A549 treated with CpdA at 1 μM for 4 hours (cell line): ENCODE measurements around the gene DERL2. TPM values are rescaled to one million over a fixed set of nuclear protein-coding genes. Genes with fewer than 3 reads are reported as not detected.

Experiments used
- total RNA-seq: library from RNA; stranded (reverse); fragments of 200-300 nt; extraction: Qiagen RNA extraction; gene quantifications from 5 replicates; pipeline ENCODE4 v1.2.3, GENCODE V29; 2022; ENCODE audit warnings: low read depth

Gene DERL2
- 99.9 to 135 TPM (median 115 TPM) in 5 replicates for total RNA-seq

DNA sequence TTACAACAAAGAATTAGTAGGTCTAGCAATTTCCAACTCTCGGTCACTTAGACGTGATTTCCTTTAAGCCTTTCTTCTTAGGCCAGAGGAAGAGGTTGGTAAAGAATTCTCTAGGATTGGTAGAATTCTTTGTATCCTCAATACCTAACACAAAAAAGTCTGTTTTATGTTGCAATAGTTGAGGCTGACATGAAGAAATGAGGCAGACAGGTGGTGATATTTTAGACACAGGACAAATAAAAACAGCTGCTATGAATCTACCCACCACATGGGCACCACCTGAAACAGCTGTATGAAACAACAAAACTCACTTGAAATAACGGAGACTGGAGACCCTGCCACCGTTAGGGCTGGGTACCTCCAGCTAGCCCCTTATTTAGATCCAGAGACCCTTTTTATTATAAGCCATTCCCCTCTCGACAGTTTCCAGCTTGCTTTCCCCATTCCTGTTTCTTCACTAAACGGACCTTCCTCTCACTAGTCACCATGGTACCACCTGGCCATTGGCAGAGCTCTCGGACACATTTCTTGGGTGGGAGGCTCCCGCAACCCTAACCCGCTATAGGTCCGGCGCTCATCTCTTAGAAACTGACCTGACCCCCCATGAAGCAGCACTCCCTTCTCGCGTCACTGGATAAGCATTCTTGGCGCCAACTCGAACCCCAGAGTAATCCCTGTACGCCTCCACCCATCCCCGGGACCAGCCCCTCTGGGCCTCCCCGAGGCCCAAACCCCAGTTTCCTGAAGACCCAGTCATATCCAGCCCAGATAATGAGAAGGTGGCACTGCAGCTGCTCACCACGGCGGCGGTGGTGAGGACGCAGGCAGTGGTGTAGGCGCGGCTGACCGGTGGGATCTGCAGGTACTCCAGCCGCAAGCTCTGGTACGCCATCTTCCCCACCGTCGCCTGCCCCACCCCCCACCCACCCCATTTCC is at the start of gene DERL2:
DERL2 (minus strand) TSS at position 909 of the 936 bp plus-strand sequence; CDS start at position 892, 17 bp downstream.

DNA sequence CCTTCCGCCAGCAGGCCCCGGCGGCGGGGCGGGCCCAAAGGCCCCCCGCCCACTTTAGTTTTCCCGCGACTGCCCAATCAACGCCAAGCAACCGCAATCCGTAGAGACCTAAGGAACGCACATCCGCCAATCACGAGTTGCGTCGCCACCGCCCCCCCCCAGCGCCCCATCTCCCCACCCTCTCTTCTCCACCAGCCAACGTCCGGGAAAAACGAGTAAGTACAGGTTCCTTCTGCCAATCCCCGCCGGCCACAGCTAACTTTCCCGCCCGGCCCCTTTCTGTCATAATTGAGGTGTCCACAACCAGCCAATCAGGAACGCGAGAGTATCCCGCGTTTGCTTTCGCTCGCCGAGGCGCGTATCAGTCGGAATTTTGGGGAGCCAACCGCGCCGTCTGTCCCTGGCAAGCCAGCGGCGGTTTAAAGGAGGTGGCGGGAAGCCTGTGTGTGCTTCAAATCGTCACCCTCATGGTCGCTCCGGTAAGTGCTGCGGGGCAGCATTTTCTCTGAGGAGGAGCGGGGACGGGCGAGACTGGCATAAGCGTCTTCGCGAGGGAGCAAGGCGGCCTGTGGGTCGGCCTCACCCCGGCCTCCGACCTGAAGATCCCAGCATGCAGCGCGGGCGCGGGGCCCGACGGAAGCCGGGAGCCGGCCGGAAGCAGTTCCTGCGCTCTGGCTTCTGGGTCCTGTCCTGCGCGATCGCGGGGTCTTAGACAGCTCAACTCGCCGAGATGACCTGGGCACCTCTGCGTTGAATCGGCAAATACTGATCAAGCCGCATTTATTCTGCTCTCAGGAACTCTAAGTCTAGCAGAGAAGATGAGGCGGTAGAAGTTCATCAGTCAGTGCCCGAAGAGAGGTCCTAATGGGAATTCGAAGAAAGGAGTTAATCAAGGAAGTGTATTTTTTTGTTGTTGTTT is 487 bp upstream of the DERL2 start, which contains the start of gene MIS12:
MIS12 (plus strand) TSS at position 361 of the 919 bp plus-strand sequence. CDS start 2,297 bp downstream, outside the sequence.

DNA sequence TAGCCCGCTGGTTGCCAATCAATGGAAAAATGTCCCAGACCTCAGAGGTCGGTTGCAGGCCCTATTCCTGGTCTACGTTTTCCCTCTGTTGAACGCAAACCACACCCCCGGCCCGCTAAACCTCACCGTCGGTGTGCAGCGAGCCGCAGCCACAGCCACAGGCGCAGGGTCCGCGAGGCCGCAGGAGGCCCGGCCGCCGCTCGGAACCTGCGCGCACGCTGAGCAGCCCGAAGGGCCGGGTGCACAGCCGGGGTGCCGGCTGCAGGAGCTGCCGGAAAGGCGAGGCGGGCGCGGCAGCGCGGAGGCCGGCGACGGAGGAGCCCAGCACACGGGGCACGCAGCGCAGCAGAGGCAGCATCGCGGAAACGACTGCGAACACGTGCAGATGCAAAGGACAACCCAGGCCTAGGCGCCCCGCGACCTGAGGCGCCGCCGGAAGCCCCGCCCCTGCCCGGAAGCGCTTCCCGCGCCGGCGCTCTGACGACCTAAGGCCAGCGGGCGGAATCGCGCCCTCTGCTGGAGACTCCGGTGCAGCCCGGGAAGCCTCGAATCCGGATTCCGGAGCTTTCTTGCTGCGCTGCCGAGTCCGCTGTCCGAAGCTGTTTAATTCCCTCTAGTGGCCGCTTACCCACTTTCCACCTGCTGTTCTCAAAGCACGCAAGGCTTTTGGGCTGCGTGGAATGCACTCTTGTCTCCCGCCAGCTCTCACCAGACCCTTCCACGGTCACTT is 47.1 kb downstream of the DERL2 start, which contains the start of gene C1QBP:
C1QBP (minus strand) TSS at position 440 of the 730 bp plus-strand sequence; CDS start at position 358, 82 bp downstream.

Other genes starting within 250 kb of the DERL2 start
- gene RABEP1, start 203.9 kb downstream of the DERL2 start, total RNA-seq, result 38.6 to 45.7 TPM (median 43.3 TPM) in 5 replicates
- 76.8 to 117 TPM (median 93.6 TPM) in 5 replicates for gene NUP88, start 66.5 kb downstream of the DERL2 start, total RNA-seq
- 34.4 to 59.6 TPM (median 35.3 TPM) in 5 replicates for gene RPAIN, start 66.0 kb downstream of the DERL2 start, total RNA-seq
- 514 to 605 TPM (median 589 TPM) in 5 replicates for gene C1QBP, start 47.0 kb downstream of the DERL2 start, total RNA-seq
- gene DHX33, start 17.2 kb downstream of the DERL2 start, total RNA-seq, result 25.2 to 30.9 TPM (median 30.0 TPM) in 5 replicates
- 18.1 to 21.5 TPM (median 20.4 TPM) in 5 replicates for gene MIS12, start 388 bp upstream of the DERL2 start, total RNA-seq
- 2.2 to 4.9 TPM (median 3.4 TPM) in 5 replicates for gene NLRP1, start 98.3 kb upstream of the DERL2 start, total RNA-seq